DOHH2 (cell line): ENCODE measurements around the gene TMEM141.
"Not testable (repeated sequence)": the region's sequence is repeated elsewhere in the genome, so short reads cannot be mapped to it uniquely, and the experiment has no call there.

ENCODE experiments used
- EZH2phosphoT487 ChIP-seq: fragments of 200-600 bp; sonication (generic); IDR thresholded peaks from 2 replicates; pipeline ENCODE4 v1.6.1; 2017; ENCODE audit warnings: borderline replicate concordance, mild to moderate bottlenecking, antibody characterized with exemption, low read length, moderate library complexity, mixed read lengths
- TF ChIP-seq, protein P1 (sequence below): fragments of 200-600 bp; sonication (generic); IDR thresholded peaks from one replicate; pipeline ENCODE4 v1.5.1; 2014; ENCODE audit warnings: antibody characterized with exemption, mild to moderate bottlenecking, low read depth, low read length; ENCODE audit not compliant: poor library complexity, severe bottlenecking

DNA sequence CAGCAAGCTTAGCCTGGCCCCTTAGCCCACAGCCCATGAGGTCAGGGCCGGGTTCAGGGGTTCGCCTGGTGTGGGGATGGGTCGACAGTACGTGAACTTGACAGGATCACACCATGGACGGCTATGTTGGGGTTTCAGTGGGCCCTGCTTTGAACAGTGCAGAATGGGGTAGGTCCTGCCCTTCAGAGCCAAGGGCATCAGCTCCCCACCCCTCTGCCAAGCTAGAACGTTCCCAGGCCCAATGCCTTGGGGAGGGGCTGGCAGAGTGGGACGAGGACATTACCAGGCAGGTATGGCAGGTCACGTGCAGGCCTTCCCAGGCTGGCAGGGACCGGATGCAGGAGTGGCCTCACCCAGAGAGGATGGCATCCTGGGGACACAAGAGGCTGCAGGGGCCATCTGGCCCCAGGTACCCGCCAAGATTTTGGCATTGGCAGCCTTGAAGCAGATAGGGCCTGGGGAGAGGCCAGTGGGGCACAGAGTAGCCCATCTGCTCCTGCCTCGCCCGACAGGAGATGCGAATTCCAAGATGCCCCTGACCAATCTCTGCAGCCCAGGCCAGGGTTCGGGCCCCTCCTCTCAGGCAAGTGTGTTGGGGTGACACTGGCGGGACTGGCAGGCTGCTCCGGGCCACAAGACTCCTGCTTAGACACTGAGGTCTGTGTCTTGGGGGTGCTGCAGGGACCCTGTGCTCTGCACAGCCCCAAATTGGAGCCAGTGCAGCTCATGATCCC lies 50.7 kb downstream of the TMEM141 start:
- TF ChIP-seq, protein P1, sequence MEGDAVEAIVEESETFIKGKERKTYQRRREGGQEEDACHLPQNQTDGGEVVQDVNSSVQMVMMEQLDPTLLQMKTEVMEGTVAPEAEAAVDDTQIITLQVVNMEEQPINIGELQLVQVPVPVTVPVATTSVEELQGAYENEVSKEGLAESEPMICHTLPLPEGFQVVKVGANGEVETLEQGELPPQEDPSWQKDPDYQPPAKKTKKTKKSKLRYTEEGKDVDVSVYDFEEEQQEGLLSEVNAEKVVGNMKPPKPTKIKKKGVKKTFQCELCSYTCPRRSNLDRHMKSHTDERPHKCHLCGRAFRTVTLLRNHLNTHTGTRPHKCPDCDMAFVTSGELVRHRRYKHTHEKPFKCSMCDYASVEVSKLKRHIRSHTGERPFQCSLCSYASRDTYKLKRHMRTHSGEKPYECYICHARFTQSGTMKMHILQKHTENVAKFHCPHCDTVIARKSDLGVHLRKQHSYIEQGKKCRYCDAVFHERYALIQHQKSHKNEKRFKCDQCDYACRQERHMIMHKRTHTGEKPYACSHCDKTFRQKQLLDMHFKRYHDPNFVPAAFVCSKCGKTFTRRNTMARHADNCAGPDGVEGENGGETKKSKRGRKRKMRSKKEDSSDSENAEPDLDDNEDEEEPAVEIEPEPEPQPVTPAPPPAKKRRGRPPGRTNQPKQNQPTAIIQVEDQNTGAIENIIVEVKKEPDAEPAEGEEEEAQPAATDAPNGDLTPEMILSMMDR: not testable (repeated sequence)
- TF ChIP-seq EZH2phosphoT487: not testable (repeated sequence)
